ENCODE results near the gene SPINK13. TPM values are rescaled to one million over a fixed set of nuclear protein-coding genes. Genes with fewer than 3 reads are reported as not detected.
"Not testable (repeated sequence)": the region's sequence is repeated elsewhere in the genome, so short reads cannot be mapped to it uniquely, and the experiment has no call there.

The SPINK13 gene
- not detected for total RNA-seq

- DNase-seq = no peak
These were observed at the start of gene SPINK13 for GRCh38 chr5:148268566-148268965. SPINK13 (plus strand) TSS chr5:148268794; CDS start chr5:148270073, 1,279 bp downstream.

DNA sequence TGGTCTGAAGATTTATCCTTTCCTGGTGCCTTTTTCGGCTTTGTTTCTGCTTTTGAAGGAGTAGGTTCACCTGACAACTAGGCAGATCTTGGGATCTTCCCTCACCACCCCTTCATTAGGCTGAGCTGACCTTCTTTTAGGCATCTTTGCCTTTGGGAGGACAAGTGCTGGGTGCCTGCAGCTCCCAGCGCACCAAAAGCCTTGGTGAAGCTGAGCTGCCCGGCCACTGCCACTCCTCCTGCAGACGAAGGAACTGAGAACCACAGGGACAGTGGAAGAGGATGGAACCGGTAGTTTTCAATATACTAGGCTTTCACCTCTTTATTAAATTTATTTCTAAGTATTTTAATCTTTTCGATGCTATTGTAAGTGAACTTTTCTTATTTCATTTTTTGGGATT lies 47.1 kb upstream of the SPINK13 start:
- DNase-seq = no peak

DNA sequence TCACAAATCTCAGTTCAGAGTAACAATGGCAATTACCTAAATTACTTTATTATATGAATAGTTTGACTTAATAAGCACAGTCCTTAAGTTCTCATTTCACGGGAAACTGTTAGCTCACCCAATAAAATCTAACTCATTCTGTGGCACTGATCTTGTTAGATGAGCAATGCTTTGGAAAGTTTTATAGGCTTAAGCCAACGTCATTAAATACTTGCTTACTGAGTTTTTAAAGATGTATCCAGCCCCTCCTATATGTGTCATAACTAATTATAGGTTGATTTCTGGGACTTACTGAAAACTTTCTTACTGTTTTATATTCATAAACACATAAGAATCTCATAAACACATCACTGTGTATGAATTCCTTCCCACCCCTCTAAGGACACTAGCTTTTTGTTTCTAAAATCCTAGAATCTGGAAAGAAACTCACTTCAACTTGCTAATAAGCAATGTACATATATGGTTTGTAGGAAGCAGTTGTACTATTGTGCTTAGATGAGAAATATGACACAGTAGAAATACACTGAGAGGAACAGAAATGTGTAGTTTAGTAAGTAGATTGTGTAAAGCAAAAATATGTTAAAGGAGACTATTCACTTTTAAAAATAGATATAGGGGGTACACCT lies 44.4 kb upstream of the SPINK13 start:
- no peak for DNase-seq

- no peak for DNase-seq
These were observed 40.1 kb upstream of the SPINK13 start for GRCh38 chr5:148228392-148228984.

DNA sequence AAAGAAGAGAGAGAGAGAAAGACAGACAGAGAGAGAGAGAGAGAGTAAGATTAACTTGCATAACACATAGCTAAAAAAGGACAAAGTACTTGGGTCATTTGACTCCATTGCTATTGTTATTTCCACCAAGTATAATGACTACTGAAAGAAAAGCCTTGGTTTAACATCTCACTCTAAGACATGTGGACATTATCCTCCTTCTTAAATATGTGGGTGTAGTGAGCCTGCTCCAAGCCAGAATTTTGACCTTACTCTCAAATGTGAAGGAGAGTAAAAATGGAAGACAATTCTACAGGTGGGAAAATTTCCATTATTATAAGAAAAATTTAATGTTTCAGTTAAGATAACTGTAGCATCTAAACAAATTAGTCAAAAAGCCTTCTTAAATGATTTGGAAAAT lies 38.8 kb upstream of the SPINK13 start:
- DNase-seq = no peak

DNA sequence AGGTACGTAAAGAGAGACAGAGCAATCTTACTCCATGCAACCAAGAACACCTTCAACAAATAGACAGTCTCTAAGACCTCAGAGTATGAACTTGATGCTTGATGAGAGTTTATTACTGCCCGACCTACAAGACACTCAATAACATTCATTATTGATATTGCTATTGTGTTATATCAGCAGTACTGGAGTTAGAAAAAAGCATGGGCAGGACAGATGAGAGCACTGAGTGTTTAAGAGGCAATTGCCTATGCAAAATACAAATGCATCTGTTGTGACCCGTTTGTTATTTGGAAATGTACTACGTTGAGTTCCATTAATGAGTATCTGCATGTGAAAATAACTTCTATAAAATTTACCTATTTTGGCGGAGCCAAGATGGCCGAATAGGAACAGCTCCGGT lies 38.4 kb upstream of the SPINK13 start:
- no peak for DNase-seq

DNA sequence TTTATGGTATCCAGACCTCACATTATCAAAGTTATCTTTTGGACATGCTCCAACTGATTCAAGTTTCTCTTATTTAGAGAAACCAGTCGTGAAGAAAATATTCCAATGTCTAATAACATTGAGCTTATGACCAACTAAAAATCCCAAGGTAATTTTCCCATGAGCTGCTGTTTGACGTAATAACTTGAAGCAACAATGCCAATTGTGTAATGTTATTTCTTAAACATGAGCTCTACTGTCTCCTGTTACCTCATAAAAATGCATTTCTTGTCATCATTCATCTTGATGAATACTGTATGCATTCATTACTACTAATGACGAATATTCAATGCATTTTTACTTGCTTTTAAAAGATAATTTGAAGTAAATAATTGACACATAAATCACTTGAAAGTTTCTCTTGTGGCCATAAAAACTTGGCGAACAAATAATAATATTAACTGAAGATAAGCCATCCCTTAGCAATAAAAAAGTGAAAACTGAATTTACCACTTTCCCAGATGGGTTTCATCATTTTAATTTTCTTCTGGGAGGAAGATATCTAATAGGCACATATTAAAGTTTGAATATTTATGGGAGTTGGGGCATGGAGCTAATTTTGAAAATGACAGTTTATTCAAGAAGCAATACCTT lies 30.7 kb upstream of the SPINK13 start:
- no peak for DNase-seq

- no peak for DNase-seq
These were observed 30.2 kb upstream of the SPINK13 start, which contains the start of gene MARCOL for GRCh38 chr5:148238418-148238794. MARCOL (plus strand) TSS chr5:148238525; CDS start chr5:148238598, 73 bp downstream.

- no peak for DNase-seq
These were observed 19.7 kb upstream of the SPINK13 start for GRCh38 chr5:148248894-148249293.

- no peak for DNase-seq
These were observed 13.1 kb upstream of the SPINK13 start for GRCh38 chr5:148255456-148255855.

GRCh38 chr5:148259288-148259687 lies 9.3 kb upstream of the SPINK13 start:
- no peak for DNase-seq

GRCh38 chr5:148261221-148261620 lies 7.4 kb upstream of the SPINK13 start:
- no peak for DNase-seq

DNA sequence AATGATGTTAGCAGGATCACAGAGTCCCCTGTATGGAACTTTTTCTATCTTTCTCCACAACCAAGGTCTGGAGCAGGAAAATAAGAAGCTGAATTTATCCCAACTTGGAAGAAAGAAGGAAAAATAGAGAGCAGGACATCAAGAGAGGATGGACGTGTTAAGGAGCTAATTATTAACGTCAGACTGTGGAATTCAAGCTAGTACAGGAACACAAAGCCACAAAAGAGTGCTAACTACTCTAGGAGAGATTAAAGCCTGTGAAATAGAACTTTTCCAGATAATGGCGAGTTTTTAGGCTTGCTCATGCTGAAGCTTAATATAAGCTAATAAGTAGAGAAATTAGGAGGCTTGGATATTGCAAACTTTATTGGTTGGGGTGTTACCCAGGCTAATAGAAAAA lies 632 bp upstream of the SPINK13 start:
- no peak for DNase-seq

DNA sequence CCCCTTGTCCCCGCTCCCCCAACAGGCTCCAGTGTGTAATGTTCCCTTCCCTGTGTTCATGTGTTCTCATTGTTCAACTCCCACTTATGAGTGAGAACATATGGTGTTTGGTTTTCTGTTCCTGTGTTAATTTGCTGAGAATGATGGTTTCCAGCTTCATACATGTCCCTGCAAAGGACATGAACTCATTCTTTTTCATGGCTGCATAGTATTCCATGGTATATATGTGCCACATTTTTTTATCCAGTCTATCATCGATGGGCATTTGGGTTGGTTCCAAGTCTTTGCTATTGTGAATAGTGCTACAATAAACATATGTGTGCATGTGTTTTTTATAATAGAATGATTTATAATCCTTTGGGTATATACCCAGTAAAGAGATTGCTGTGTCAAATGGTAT lies 6.5 kb downstream of the SPINK13 start:
- DNase-seq = not testable (repeated sequence)

DNA sequence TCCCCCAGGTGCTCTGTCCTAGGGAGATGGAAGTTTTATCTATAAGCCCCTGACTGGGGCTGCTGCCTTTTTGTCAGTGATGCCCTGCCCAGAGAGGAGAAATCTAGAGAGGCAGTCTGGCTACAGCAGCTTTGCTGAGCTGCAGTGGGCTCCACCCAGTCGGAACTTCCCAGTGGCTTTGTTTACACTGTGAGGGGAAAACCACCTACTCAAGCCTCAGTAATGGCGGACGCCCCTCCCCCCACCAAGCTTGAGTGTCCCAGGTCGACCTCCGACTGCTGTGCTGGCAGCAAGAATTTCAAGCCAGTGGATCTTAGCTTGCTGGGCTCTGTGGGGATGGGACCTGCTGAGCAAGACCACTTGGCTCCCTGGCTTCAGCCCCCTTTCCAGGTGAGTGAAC lies 12.3 kb downstream of the SPINK13 start:
- not testable (repeated sequence) for DNase-seq

DNA sequence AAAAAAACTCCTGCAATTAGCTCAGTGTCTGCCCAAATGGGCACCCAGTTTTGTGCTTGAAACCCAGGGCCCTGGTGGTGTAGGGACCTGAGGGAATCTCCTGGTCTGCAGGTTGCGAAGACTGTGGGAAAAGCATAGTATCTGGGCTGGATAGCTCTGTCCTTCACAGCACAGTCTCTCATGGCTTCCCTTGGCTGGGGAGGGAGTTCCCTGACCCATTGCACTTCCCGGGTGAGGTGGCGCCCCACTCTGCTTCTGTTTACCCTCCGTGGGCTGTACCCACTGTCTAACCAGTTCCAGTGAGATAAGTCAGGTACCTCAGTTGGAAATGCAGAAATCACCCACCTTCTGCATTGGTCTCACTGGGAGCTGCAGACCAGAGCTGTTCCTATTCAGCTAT lies 12.7 kb downstream of the SPINK13 start:
- DNase-seq = not testable (repeated sequence)

GRCh38 chr5:148290271-148291195 lies 21.9 kb downstream of the SPINK13 start:
- no peak for DNase-seq

GRCh38 chr5:148297731-148298130 lies 29.1 kb downstream of the SPINK13 start:
- no peak for DNase-seq

GRCh38 chr5:148306446-148306845 lies 37.9 kb downstream of the SPINK13 start:
- no peak for DNase-seq

GRCh38 chr5:148309019-148309418 lies 40.4 kb downstream of the SPINK13 start:
- no peak for DNase-seq

GRCh38 chr5:148309746-148310145 lies 41.2 kb downstream of the SPINK13 start:
- no peak for DNase-seq

- DNase-seq = no peak
These were observed 42.9 kb downstream of the SPINK13 start for GRCh38 chr5:148311484-148311883.

- no peak for DNase-seq
These were observed 43.6 kb downstream of the SPINK13 start, which contains the start of gene SPINK7 for GRCh38 chr5:148312153-148312552. SPINK7 (plus strand) TSS chr5:148312423; CDS start chr5:148312484, 61 bp downstream.

All from skin of body (tissue), 2 donors.